B cell (primary cell): ENCODE results near the gene TRPV6.

Experiments
- CTCF ChIP-seq: fragments of 200-600 bp; IDR thresholded peaks from one replicate; pipeline ENCODE4 v1.8.0; 2022; ENCODE audit warnings: antibody characterized with exemption, mild to moderate bottlenecking
- EZH2 ChIP-seq: IDR thresholded peaks from 2 replicates; pipeline ENCODE4 v1.6.1; 2012; ENCODE audit warnings: borderline replicate concordance, low read depth, mild to moderate bottlenecking, moderate library complexity, low read length; ENCODE audit not compliant: insufficient read depth, poor library complexity, severe bottlenecking

GRCh38 chr7:142827951-142828500 lies 57.5 kb downstream of the TRPV6 start:
- TF ChIP-seq CTCF (no peak), EZH2 (no peak)
